Measurements from ENCODE around the gene TMEM184B.

Gene TMEM184B

DNA sequence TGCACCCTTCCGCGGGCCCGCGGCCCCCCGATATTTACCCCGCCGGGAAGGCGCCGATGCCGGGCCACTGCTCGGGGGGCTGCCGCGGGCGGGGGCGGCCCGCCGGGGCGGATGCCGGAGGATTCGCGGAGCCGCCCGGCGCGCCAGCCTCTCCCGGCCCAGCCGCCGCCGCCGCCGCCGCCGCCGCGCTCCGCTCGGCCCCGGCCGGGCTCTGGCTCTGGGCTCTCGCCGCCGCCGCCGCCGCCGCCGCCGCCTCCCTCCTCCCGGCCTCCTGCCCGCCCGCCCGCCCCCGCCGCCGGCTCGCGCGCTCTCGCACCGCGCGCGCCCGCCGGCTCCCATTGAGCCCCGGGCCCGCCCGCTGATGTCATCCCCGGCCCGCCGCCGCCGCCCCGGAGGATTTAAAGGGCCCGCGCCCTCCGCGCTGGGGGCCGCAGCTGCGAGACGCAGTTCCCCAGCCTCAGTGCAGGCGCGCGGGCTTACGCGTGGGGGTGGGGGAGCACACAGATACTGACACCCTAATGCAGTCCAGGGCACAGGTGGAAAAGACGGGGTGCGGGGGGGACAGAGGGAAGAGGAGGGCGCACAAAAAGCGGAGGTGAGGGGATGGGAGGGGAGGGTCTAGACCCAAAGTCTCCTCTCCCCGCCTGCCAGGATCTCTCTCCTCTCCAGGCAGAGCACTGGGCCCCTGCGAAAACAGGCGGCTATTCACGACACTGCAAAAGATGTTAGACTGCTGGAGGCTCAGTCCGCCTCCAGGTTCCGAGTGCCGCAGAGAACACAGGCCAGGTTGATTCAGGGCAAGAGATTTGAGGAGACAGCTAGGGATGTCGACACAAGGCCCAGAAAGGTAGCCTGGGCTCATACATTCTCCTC is 44.5 kb upstream of the TMEM184B start, which contains the start of gene CSNK1E:
Gene CSNK1E, minus strand, starts transcription at position 312 of the 873 bp plus-strand sequence. CDS start 3,276 bp downstream, outside the sequence.
- TF ChIP-seq, protein P1, sequence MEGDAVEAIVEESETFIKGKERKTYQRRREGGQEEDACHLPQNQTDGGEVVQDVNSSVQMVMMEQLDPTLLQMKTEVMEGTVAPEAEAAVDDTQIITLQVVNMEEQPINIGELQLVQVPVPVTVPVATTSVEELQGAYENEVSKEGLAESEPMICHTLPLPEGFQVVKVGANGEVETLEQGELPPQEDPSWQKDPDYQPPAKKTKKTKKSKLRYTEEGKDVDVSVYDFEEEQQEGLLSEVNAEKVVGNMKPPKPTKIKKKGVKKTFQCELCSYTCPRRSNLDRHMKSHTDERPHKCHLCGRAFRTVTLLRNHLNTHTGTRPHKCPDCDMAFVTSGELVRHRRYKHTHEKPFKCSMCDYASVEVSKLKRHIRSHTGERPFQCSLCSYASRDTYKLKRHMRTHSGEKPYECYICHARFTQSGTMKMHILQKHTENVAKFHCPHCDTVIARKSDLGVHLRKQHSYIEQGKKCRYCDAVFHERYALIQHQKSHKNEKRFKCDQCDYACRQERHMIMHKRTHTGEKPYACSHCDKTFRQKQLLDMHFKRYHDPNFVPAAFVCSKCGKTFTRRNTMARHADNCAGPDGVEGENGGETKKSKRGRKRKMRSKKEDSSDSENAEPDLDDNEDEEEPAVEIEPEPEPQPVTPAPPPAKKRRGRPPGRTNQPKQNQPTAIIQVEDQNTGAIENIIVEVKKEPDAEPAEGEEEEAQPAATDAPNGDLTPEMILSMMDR (IDR thresholded peaks at IDR 0.05) = no peak
- Mint-ChIP-seq H3K36me3 (ENCODE audit: low read depth) (peaks cover 11% of the 10 kb centered on the region), H3K9me3 (no peaks in the 10 kb centered on the region), H3K27ac (peak within 1 kb of the TSS; percentile 100), H3K4me1 (peaks cover 60% of the 10 kb centered on the region), H3K4me3 (peak within 1 kb of the TSS; percentile 97), H3K27me3 (ENCODE audit: low read depth, poor library complexity) (peaks cover 3% of the 10 kb centered on the region)
- DNase-seq = peak; percentile 83

DNA sequence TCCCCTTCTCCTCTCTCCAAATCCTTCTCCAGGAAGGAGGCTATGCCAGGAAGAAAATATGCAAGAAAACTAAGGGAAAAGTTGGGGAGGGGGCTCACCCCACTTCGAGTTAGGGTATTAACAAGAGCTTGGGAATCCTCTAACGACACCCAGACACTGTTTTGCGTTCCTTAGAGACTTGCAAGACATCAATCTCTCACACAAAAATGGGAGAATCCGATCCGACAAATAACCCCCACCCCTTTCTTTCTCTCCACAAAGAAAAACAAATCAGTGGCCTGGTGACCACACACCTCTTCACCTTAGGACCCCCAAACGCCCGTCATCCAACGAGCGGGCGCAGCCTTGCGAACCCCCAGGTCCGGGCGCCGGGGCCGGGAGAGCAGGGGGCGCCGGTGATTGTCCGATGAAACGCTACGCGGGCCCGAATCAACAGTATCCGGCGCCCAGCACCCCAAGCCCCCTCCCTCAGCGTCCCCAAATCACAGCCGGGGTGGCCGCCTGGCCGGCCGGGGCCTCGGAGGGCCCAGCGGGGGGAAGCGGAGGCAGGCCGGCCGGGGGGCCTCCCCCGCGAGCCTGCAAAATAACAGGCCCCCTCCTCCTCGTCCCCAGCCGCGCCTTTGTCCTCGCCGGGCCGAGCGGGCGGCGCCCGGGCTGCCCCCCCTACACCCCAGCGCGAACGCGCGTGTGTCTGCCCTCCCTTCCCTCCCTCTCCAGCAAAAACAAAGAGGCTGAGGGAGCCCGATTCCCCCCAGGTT is 43.7 kb upstream of the TMEM184B start:
- Mint-ChIP-seq H3K27ac (peak overlapping the region; percentile 100), H3K9me3 (no peaks in the 10 kb centered on the region), H3K4me3 (peak overlapping the region; percentile 97), H3K36me3 (ENCODE audit: low read depth) (peaks cover 19% of the 10 kb centered on the region), H3K27me3 (ENCODE audit: low read depth, poor library complexity) (peaks cover 3% of the 10 kb centered on the region), H3K4me1 (peaks cover 69% of the 10 kb centered on the region)
- DNase-seq = peak; percentile 61
- TF ChIP-seq, protein P1 (IDR thresholded peaks at IDR 0.05) = no peak

DNA sequence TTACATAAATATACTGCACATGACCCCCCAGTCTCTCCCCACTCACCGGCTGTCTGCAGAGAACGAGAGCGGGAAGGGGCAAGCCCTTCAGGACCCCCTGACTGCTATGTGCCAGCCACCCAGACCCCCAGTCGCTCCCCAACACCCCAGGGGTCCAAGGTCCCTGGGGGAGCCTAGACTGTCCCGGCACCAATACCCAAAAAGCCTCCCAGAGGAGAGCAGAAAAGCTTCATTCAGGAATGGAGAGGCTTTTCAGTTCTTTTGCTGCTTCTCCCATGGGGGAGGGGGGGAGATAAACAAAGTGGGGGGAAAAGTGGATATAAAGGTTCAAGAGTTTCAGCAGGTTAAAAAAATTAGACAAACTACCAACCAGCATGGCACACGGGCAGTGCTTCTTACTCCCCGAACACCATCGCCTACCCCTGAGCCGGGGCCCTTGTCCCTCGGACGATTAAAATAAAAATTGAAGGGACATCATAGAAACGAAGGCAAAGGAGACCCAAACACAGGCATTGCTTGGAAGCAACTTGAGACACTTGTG is 43.1 kb upstream of the TMEM184B start:
- H3K4me1 Mint-ChIP-seq = peaks cover 74% of the 10 kb centered on the region
- TF ChIP-seq, protein P1 (IDR thresholded peaks at IDR 0.05) = no peak
- H3K27me3 Mint-ChIP-seq (ENCODE audit: low read depth, poor library complexity) = peaks cover 3% of the 10 kb centered on the region

DNA sequence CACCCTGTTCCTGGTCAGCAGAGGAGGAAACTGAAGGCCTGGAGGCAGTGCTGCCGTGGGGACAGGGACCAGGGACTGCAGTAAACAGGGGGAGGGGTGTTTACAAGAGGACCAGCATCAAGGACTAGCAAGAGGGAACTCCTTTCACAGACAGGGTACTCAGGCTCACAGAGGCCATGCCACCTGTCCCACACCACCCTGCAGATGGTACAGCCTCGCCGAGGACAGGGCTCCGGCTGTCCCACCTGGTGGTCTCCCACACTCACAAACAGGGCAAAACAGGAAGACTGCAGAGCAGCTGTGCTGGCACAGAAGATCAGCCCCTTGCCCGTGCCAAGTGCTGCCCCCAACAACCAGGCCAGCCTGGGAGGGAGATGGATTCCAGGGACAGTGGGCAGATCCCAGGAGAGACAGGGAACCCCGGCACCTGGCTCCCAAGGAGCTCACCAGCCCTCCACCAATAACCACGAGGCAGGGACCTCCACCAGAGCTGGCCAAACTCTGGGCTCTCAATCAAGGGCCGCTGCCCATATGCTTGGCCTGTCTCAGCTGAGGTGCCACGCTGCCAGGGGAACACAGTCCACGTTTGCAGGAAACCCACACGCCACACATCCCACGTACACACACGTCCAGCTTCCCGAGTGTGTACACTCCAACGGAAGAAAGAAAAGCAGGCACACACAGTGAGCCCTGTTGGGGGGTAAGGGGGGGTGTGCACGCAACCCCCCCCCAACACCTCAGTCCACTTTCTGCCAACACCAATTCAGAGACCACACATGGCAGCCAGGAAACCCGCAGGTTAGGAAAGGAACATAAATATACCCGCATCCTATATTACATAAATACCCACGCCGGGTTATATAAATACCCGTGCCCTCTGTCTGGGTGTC is 42.4 kb upstream of the TMEM184B start:
- Mint-ChIP-seq H3K36me3 (ENCODE audit: low read depth) (peaks cover 31% of the 10 kb centered on the region), H3K9me3 (no peaks in the 10 kb centered on the region), H3K4me1 (peaks cover 77% of the 10 kb centered on the region), H3K4me3 (peak overlapping the region; percentile 97), H3K27me3 (ENCODE audit: low read depth, poor library complexity) (peaks cover 3% of the 10 kb centered on the region), H3K27ac (peak overlapping the region; percentile 100)
- DNase-seq = no peak
- TF ChIP-seq, protein P1 (IDR thresholded peaks at IDR 0.05) = no peak

More for the DNA sequence above, 43.1 kb upstream of the TMEM184B start:
- Mint-ChIP-seq H3K27ac (peak overlapping the region; percentile 100), H3K9me3 (no peaks in the 10 kb centered on the region), H3K4me3 (peak overlapping the region; percentile 97), H3K36me3 (ENCODE audit: low read depth) (peaks cover 25% of the 10 kb centered on the region)
- no peak for DNase-seq

Data from nephron progenitor cell (in vitro differentiated cells).